Activated CD4-positive, alpha-beta T cell treated with anti-CD3 and anti-CD28 coated beads, Interleukin-2, amount 10 ng/mL, durations not matched to agents 7 days and 5 days (primary cell): ENCODE measurements around the gene SPINT3. TPM values are rescaled to one million over a fixed set of nuclear protein-coding genes. Genes with fewer than 3 reads are reported as not detected.

Experiments used
- CTCF ChIA-PET: fragments of 350-600 bp; sonication (Branson Sonifier 250); formaldehyde crosslinking; loops from one replicate; lab custom pipeline; 2021; ENCODE audit warnings: antibody characterized with exemption; lab: Charles Lee
- POLR2A ChIA-PET: fragments of 350-600 bp; sonication (Branson Sonifier 250); formaldehyde crosslinking; loops from one replicate; lab custom pipeline; 2021; ENCODE audit warnings: antibody characterized with exemption; lab: Charles Lee
- DNase-seq: peaks from one replicate; pipeline ENCODE4 v3.0.0-alpha.2; 2020
- H3K27ac Mint-ChIP-seq: one replicate; pipeline ENCODE4 v1.8.0; 2021; ENCODE audit warnings: mild to moderate bottlenecking, moderate library complexity, mixed read lengths
- H3K27me3 Mint-ChIP-seq: one replicate; pipeline ENCODE4 v1.8.0; 2021; ENCODE audit warnings: mixed read lengths
- H3K36me3 Mint-ChIP-seq: one replicate; pipeline ENCODE4 v1.8.0; 2021; ENCODE audit warnings: low read depth, mixed read lengths
- H3K4me1 Mint-ChIP-seq: one replicate; pipeline ENCODE4 v1.8.0; 2021; ENCODE audit warnings: mixed read lengths
- H3K4me3 Mint-ChIP-seq: one replicate; pipeline ENCODE4 v1.8.0; 2021; ENCODE audit warnings: mild to moderate bottlenecking, moderate library complexity, mixed read lengths
- H3K9me3 Mint-ChIP-seq: one replicate; pipeline ENCODE4 v1.8.0; 2021; ENCODE audit warnings: mixed read lengths
- total RNA-seq, 2 experiments: library from RNA; stranded (reverse); gene quantifications; one replicate each; pipeline ENCODE4 v1.2.3, GENCODE V29; 2021

The SPINT3 gene
- total RNA-seq, 2 experiments from 2014 or later, result not detected

DNA sequence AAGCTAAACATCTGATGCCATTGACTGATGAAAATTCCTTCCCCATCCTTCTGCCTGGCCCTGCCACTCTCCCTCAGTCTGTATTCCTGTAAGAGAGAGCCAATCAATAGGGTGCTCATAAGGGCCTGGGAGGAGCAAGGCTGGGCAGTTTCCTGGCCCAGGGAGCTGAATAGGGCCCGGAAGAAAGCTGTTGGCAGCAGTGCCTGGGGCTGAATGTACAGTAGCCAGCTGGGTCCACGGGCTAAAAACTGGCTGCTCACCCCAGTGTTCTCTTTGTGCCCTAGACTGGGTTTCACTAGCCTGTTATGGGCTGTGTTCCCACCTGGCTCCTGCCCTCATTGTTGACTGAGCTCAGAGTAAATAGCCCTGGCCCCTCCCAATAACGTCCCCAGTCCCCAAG is 47.6 kb downstream of the SPINT3 start:
- DNase-seq, result no peak
- H3K36me3 Mint-ChIP-seq, result no peaks in the 10 kb centered on the region
- ChIA-PET POLR2A (no interaction called here), CTCF (interaction anchor here (1.0 to 1.6 kb wide), 2 partner anchors 11 to 18 kb away, joined by 4 to 5 read pairs; no protein-coding TSS in a partner anchor)
- H3K4me3 Mint-ChIP-seq, result no peak overlapping the region
- H3K27ac Mint-ChIP-seq, result no peak overlapping the region
- H3K27me3 Mint-ChIP-seq, result peaks cover 55% of the 10 kb centered on the region
- peaks cover 3% of the 10 kb centered on the region for H3K4me1 Mint-ChIP-seq
- H3K9me3 Mint-ChIP-seq, result no peaks in the 10 kb centered on the region

DNA sequence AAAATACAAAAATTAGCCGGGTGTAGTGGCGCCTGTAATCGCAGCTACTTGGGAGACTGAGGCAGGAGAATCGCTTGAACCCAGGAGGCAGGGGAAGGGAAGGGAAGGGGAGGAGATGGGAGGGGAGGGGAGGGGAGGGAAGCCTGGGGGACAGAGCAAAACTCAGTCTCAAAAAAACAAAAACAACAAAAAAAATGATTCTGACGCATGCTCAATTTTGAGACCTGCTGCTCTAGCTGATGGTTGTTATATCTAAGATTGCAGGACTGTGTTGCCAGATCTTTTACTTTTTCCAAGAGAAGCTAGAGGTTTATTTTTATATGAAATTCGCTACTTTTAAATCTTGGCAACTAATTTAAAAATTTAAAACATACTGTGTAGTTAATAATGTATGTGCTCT is 48.2 kb downstream of the SPINT3 start:
- Mint-ChIP-seq H3K27me3 (peaks cover 57% of the 10 kb centered on the region), H3K4me1 (peaks cover 3% of the 10 kb centered on the region), H3K36me3 (no peaks in the 10 kb centered on the region), H3K27ac (no peak overlapping the region), H3K9me3 (no peaks in the 10 kb centered on the region), H3K4me3 (no peak overlapping the region)
- no peak for DNase-seq
- POLR2A ChIA-PET, result no interaction called here
- CTCF ChIA-PET, result interaction anchor here (1.6 kb wide), 1 partner anchor 18 kb away, joined by 4 read pairs; no protein-coding TSS in a partner anchor

DNA sequence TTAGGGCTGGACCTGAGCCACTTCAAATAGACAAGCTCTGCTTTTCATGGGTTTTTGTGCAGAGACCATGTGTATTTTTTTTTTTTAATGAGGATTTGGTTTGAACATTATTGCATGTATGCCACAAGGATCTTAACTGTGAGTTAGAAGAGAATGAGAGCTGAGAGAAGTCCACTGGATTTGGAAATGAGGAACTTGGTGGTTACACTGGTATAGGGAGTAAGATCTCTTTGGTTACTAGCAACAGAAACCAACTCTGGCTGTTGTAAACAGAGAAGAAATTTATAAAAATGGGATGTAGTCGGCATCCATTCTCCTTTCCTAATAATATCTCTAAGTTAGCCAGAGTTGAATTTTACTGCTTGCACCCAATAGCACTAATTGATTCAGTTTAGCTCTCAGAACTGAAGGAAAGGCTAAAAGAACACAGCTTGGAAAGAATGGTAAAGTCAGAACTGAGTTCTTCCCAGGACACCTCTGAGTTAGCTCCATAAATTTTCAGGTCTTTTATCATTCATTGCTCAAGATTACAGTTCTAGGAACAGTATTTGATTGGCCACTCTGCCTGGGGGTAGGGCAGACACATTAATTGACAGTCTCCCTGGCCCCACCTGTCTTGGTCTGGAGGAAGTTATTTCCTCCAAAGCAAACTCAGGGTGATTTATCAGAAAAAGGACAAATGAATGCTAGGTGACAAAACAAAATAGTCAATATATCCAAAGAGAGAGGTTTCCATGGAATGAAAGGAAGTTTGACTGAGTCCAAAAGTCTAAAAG is 49.7 kb downstream of the SPINT3 start:
- ChIA-PET POLR2A (interaction anchor here (0.6 kb wide), 1 partner anchor 148 kb away, joined by 3 read pairs; no protein-coding TSS in a partner anchor), CTCF (interaction anchor here (1.2 to 1.9 kb wide), 4 partner anchors 9 to 306 kb away, joined by 3 to 6 read pairs (median 4); no protein-coding TSS in a partner anchor)
- peaks cover 49% of the 10 kb centered on the region for H3K27me3 Mint-ChIP-seq

DNA sequence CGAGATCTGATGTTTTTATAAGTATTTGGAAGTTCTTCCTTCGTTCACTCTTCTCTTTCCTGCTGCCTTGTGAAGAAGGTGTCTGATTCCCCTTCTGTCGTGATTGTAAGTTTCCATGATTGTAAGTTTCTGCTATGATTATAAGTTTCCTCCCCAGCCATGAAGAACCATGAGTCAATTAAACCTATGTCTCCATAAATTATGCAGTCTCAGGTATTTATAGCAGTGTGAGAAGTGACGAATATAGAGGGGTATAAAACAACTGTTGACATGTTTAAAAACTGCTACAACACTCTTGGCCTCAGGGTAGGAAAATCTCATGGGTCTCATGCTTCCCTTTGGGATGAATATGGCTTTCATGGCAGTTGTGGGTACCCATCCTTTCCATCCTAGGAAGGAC is 51.7 kb downstream of the SPINT3 start:
- Mint-ChIP-seq H3K4me1 (no peaks in the 10 kb centered on the region), H3K27me3 (peaks cover 43% of the 10 kb centered on the region), H3K4me3 (no peak overlapping the region), H3K9me3 (no peaks in the 10 kb centered on the region), H3K36me3 (no peaks in the 10 kb centered on the region), H3K27ac (no peak overlapping the region)
- ChIA-PET CTCF (interaction anchor here (1.9 kb wide), 1 partner anchor 90 kb away, joined by 6 read pairs; no protein-coding TSS in a partner anchor), POLR2A (no interaction called here)
- DNase-seq, result no peak

More for the DNA sequence above, 49.7 kb downstream of the SPINT3 start:
- Mint-ChIP-seq H3K9me3 (no peaks in the 10 kb centered on the region), H3K27ac (no peak overlapping the region), H3K4me3 (no peak overlapping the region), H3K4me1 (peaks cover 3% of the 10 kb centered on the region), H3K36me3 (no peaks in the 10 kb centered on the region)
- no peak for DNase-seq

DNA sequence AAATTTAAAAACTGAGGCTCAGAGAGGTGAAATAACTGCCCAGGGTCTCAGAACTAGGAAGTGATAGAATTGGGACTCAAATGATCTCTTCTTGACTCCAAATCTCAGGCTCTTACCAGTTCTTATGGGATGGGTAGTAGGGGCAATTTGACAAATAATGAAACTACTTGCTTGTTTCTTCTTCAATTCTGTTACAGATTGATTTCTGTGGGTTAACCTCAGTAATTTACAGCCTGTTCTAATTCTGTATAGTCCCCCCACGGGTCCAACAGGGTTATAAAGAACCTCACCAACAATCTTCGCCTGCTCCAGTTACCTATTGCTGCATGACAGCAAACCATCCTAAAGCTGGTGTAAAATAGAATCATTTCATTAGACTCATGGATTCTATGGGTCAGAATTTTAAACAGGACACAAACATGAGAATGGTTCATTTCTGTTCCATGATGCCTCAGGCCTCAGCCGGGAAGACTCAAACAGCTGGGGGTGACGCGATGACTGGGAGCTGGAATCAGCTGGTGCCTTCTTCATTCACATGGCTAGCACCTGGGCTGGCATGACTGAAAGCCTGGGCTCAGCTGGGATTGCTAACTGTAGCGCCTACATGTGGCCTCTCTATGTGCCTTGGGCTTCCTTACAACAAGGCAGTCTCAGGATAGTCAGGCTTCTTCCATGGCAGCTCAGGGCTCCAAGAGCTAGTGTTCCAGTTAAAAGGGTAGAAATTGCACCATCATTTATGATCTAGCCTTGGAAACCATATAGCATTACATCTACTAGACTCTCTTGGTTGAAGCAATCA is 52.5 kb downstream of the SPINT3 start:
- no peak for DNase-seq
- Mint-ChIP-seq H3K9me3 (no peaks in the 10 kb centered on the region), H3K27ac (no peak overlapping the region), H3K4me1 (no peaks in the 10 kb centered on the region), H3K27me3 (peaks cover 37% of the 10 kb centered on the region), H3K4me3 (no peak overlapping the region), H3K36me3 (no peaks in the 10 kb centered on the region)
- ChIA-PET CTCF (interaction anchor here (1.1 kb wide), 1 partner anchor 56 kb away, joined by 3 read pairs; no protein-coding TSS in a partner anchor), POLR2A (no interaction called here)

Other genes starting within 250 kb of the SPINT3 start
- gene RBPJL, start 208.8 kb downstream of the SPINT3 start, total RNA-seq, result not detected
- under 1 TPM; 0.17 to 0.25 TPM for gene MATN4, start 207.3 kb downstream of the SPINT3 start, total RNA-seq
- 1 to 10 TPM; 7.5 to 8.1 TPM for gene SDC4, start 167.2 kb downstream of the SPINT3 start, total RNA-seq
- gene SYS1, start 152.5 kb downstream of the SPINT3 start, total RNA-seq, result 10 to 100 TPM; 23.9 to 25.6 TPM
- gene TP53TG5, start 137.3 kb downstream of the SPINT3 start, total RNA-seq, result not detected
- 10 to 100 TPM in 1 of 2 experiments, 1 to 10 TPM in 1; 9.0 to 10.5 TPM for gene DBNDD2, start 107.3 kb downstream of the SPINT3 start, total RNA-seq
- 10 to 100 TPM; 66.3 to 77.9 TPM for gene PIGT, start 99.5 kb downstream of the SPINT3 start, total RNA-seq
- gene WFDC2, start 45.9 kb downstream of the SPINT3 start, total RNA-seq, result not detected
- not detected for gene WFDC6, start 23.9 kb upstream of the SPINT3 start, total RNA-seq
- gene EPPIN, start 31.8 kb upstream of the SPINT3 start, total RNA-seq, result not detected
- gene WFDC8, start 63.7 kb upstream of the SPINT3 start, total RNA-seq, result not detected
- not detected for gene WFDC10A, start 114.1 kb upstream of the SPINT3 start, total RNA-seq
- not detected for gene WFDC9, start 115.7 kb upstream of the SPINT3 start, total RNA-seq
- gene WFDC11, start 154.6 kb upstream of the SPINT3 start, total RNA-seq, result not detected
- gene WFDC13, start 186.4 kb upstream of the SPINT3 start, total RNA-seq, result not detected
- gene WFDC10B, start 189.4 kb upstream of the SPINT3 start, total RNA-seq, result not detected
- gene SPINT4, start 206.7 kb upstream of the SPINT3 start, total RNA-seq, result not detected